GM23338 (cell line): ENCODE measurements around the gene DYNC2LI1. TPM values are rescaled to one million over a fixed set of nuclear protein-coding genes. Genes with fewer than 3 reads are reported as not detected.

Experiments
- ATAC-seq: fragments of 200-7000 bp; cut with Tn5 transposase; 3 replicates; pipeline ENCODE4 v1.9.1; 2020
- DNase-seq: peaks from one replicate; pipeline ENCODE4 v3.0.0-alpha.2; 2015; ENCODE audit warnings: low spot score
- H2AFZ ChIP-seq: fragments of 200-600 bp; sonication (generic); 2 replicates; pipeline ENCODE4 v1.8.0; 2016; ENCODE audit warnings: antibody characterized with exemption, mild to moderate bottlenecking, moderate library complexity
- H3F3A ChIP-seq: fragments of 200-600 bp; sonication (generic); replicated peaks from 2 replicates; pipeline ENCODE4 v1.8.0; 2017; ENCODE audit warnings: antibody characterized with exemption, mixed run types, low read depth
- H3K27ac ChIP-seq: fragments of 200-600 bp; sonication (generic); 2 replicates; pipeline ENCODE4 v1.6.1; 2016; ENCODE audit warnings: low read depth
- H3K27me3 ChIP-seq: fragments of 200-600 bp; sonication (generic); 2 replicates; pipeline ENCODE4 v1.8.0; 2016; ENCODE audit warnings: mild to moderate bottlenecking, mixed run types, moderate library complexity; ENCODE audit not compliant: insufficient read depth
- H3K36me3 ChIP-seq: fragments of 200-600 bp; sonication (generic); 2 replicates; pipeline ENCODE4 v1.8.0; 2016; ENCODE audit warnings: mild to moderate bottlenecking; ENCODE audit not compliant: insufficient read depth
- H3K4me1 ChIP-seq: fragments of 200-600 bp; sonication (generic); 2 replicates; pipeline ENCODE4 v1.8.0; 2016; ENCODE audit warnings: mild to moderate bottlenecking, moderate library complexity; ENCODE audit not compliant: insufficient read depth
- H3K4me2 ChIP-seq: fragments of 200-600 bp; sonication (generic); 2 replicates; pipeline ENCODE4 v1.7.1; 2017; ENCODE audit warnings: mixed run types
- H3K4me3 ChIP-seq: fragments of 200-600 bp; sonication (generic); 2 replicates; pipeline ENCODE4 v1.6.1; 2016; ENCODE audit warnings: mixed run types
- H3K79me2 ChIP-seq: fragments of 200-600 bp; sonication (generic); replicated peaks from 2 replicates; pipeline ENCODE4 v1.8.0; 2017; ENCODE audit warnings: mild to moderate bottlenecking; ENCODE audit not compliant: insufficient read depth
- H3K9me2 ChIP-seq: fragments of 200-600 bp; sonication (generic); 2 replicates; pipeline ENCODE4 v1.8.0; 2017; ENCODE audit not compliant: insufficient read depth
- H4K20me1 ChIP-seq: fragments of 200-600 bp; sonication (generic); replicated peaks from 2 replicates; pipeline ENCODE4 v1.8.0; 2017; ENCODE audit warnings: mild to moderate bottlenecking; ENCODE audit not compliant: insufficient read depth
- H3K27ac Mint-ChIP-seq: 2 replicates; pipeline ENCODE4 v1.8.0; 2020; ENCODE audit warnings: inconsistent platforms, mild to moderate bottlenecking, moderate library complexity, mixed read lengths
- H3K27me3 Mint-ChIP-seq: 3 replicates; pipeline ENCODE4 v1.8.0; 2022; ENCODE audit warnings: low read depth, mild to moderate bottlenecking, moderate library complexity, mixed read lengths, inconsistent platforms; ENCODE audit not compliant: insufficient read depth, poor library complexity
- H3K36me3 Mint-ChIP-seq: 3 replicates; pipeline ENCODE4 v1.8.0; 2021; ENCODE audit warnings: low read depth, mild to moderate bottlenecking, inconsistent platforms, moderate library complexity, mixed read lengths
- H3K4me1 Mint-ChIP-seq: 3 replicates; pipeline ENCODE4 v1.8.0; 2020; ENCODE audit warnings: mild to moderate bottlenecking, inconsistent platforms, mixed read lengths
- H3K4me3 Mint-ChIP-seq: 3 replicates; pipeline ENCODE4 v1.8.0; 2021; ENCODE audit warnings: moderate library complexity, mild to moderate bottlenecking, inconsistent platforms, mixed read lengths
- H3K9me3 Mint-ChIP-seq: 3 replicates; pipeline ENCODE4 v1.8.0; 2020; ENCODE audit warnings: moderate library complexity, mild to moderate bottlenecking, inconsistent platforms, mixed read lengths
- CREB1 ChIP-seq: fragments of 250-450 bp; sonication (Bioruptor Pico); IDR thresholded peaks from 2 replicates; pipeline ENCODE4 v1.5.0; 2020; ENCODE audit warnings: low read depth, mild to moderate bottlenecking, moderate library complexity
- EZH2 ChIP-seq: fragments of 200-600 bp; sonication (generic); IDR thresholded peaks from one replicate; pipeline ENCODE4 v1.8.0; 2017; ENCODE audit warnings: antibody characterized with exemption, mild to moderate bottlenecking, low read depth; ENCODE audit not compliant: unreplicated experiment
- EZH2phosphoT487 ChIP-seq: fragments of 200-600 bp; sonication (generic); IDR thresholded peaks from one replicate; pipeline ENCODE4 v1.8.1; 2018; ENCODE audit warnings: antibody characterized with exemption; ENCODE audit not compliant: unreplicated experiment
- JUNB ChIP-seq: IDR thresholded peaks from one replicate; pipeline ENCODE4 v1.6.1; 2016; ENCODE audit warnings: antibody characterized with exemption; ENCODE audit not compliant: unreplicated experiment
- NANOG ChIP-seq: IDR thresholded peaks from 2 replicates; pipeline ENCODE4 v1.6.1; 2016; ENCODE audit warnings: antibody characterized with exemption, borderline replicate concordance
- POLR2AphosphoS5 ChIP-seq: IDR thresholded peaks from 2 replicates; pipeline ENCODE4 v1.6.1; 2016; ENCODE audit warnings: antibody characterized with exemption, low read depth
- STAT1 ChIP-seq: IDR thresholded peaks from one replicate; pipeline ENCODE4 v1.6.1; 2016; ENCODE audit warnings: antibody characterized with exemption; ENCODE audit not compliant: unreplicated experiment
- ZNF114 ChIP-seq: fragments of 250-450 bp; sonication (Bioruptor Pico); IDR thresholded peaks from 2 replicates; pipeline ENCODE4 v1.5.0; 2020; ENCODE audit warnings: mild to moderate bottlenecking, moderate library complexity
- ZNF331 ChIP-seq: fragments of 250-450 bp; sonication (Bioruptor Pico); IDR thresholded peaks from 2 replicates; pipeline ENCODE4 v1.5.0; 2020; ENCODE audit warnings: low read depth, mild to moderate bottlenecking, moderate library complexity
- polyA plus RNA-seq: library from polyadenylated mRNA; unstranded; fragments of >200 nt; fragmentation: Nextera tagmentation; extraction: Ambion mirVana; gene quantifications from 2 replicates; pipeline ENCODE4 v1.2.1, GENCODE V29; 2016
- total RNA-seq: library from RNA; depleted of rRNA; stranded (reverse); fragments of >200 nt; shearing (Covaris generic); gene quantifications from 2 replicates; pipeline ENCODE4 v1.2.3, GENCODE V29; 2014
- TF ChIP-seq, protein P1 (sequence below): IDR thresholded peaks from 2 replicates; pipeline ENCODE4 v1.6.1; 2016; ENCODE audit warnings: antibody characterized with exemption
- TF ChIP-seq, protein P2 (sequence below): fragments of 250-450 bp; sonication (Bioruptor Pico); IDR thresholded peaks from 2 replicates; pipeline ENCODE4 v1.5.0; 2020; ENCODE audit warnings: mild to moderate bottlenecking, moderate library complexity
- TF ChIP-seq, protein P3 (sequence below): IDR thresholded peaks from one replicate; pipeline ENCODE4 v1.6.1; 2018; ENCODE audit warnings: antibody characterized with exemption; ENCODE audit not compliant: unreplicated experiment
- TF ChIP-seq, protein P4 (sequence below), 2 experiments: fragments of 200-600 bp in 1 of 2; sonication (generic) in 1 of 2; conservative IDR thresholded peaks; 2 replicates each; pipeline versions ENCODE4 v1.5.1 to v1.6.1; 2016 to 2017; ENCODE audit warnings: antibody characterized with exemption in 2 of 2, low read depth in 2 of 2, mild to moderate bottlenecking in 2 of 2, moderate library complexity in 1 of 2

Gene DYNC2LI1
- total and polyA plus RNA-seq, 2 experiments from 2014 or later: 8.4 to 11.5 TPM

DNA sequence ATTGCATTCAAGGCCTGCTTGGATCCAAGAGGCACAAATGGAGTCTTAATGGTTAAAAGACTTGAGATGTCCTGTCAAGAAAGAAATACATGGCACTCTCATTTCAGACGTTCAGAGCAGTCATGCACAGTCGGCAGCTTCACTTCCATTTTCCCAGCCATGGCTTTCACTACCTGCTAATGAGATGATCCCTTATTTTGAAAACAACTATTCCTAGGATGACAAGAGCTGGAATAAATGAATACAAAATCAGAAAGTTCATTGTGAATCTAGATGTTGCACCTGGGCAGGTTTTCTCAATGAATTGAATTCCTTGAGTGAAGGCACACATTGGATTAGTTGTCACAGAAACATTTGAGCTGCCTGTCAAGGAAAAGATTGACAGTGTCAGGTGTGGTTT lies 39.1 kb downstream of the DYNC2LI1 start:
- H3K27me3 ChIP-seq: no peaks in the 10 kb centered on the region
- TF ChIP-seq, protein P1, sequence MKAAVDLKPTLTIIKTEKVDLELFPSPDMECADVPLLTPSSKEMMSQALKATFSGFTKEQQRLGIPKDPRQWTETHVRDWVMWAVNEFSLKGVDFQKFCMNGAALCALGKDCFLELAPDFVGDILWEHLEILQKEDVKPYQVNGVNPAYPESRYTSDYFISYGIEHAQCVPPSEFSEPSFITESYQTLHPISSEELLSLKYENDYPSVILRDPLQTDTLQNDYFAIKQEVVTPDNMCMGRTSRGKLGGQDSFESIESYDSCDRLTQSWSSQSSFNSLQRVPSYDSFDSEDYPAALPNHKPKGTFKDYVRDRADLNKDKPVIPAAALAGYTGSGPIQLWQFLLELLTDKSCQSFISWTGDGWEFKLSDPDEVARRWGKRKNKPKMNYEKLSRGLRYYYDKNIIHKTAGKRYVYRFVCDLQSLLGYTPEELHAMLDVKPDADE: no peak
- TF ChIP-seq CREB1 (CRISPR knock-in tag) (no peak), ZNF331 (CRISPR knock-in tag) (no peak), EZH2 (no peak), EZH2phosphoT487 (no peak), STAT1 (no peak), JUNB (no peak), ZNF114 (CRISPR knock-in tag) (no peak), POLR2AphosphoS5 (no peak), NANOG (no peak)
- TF ChIP-seq, protein P2, sequence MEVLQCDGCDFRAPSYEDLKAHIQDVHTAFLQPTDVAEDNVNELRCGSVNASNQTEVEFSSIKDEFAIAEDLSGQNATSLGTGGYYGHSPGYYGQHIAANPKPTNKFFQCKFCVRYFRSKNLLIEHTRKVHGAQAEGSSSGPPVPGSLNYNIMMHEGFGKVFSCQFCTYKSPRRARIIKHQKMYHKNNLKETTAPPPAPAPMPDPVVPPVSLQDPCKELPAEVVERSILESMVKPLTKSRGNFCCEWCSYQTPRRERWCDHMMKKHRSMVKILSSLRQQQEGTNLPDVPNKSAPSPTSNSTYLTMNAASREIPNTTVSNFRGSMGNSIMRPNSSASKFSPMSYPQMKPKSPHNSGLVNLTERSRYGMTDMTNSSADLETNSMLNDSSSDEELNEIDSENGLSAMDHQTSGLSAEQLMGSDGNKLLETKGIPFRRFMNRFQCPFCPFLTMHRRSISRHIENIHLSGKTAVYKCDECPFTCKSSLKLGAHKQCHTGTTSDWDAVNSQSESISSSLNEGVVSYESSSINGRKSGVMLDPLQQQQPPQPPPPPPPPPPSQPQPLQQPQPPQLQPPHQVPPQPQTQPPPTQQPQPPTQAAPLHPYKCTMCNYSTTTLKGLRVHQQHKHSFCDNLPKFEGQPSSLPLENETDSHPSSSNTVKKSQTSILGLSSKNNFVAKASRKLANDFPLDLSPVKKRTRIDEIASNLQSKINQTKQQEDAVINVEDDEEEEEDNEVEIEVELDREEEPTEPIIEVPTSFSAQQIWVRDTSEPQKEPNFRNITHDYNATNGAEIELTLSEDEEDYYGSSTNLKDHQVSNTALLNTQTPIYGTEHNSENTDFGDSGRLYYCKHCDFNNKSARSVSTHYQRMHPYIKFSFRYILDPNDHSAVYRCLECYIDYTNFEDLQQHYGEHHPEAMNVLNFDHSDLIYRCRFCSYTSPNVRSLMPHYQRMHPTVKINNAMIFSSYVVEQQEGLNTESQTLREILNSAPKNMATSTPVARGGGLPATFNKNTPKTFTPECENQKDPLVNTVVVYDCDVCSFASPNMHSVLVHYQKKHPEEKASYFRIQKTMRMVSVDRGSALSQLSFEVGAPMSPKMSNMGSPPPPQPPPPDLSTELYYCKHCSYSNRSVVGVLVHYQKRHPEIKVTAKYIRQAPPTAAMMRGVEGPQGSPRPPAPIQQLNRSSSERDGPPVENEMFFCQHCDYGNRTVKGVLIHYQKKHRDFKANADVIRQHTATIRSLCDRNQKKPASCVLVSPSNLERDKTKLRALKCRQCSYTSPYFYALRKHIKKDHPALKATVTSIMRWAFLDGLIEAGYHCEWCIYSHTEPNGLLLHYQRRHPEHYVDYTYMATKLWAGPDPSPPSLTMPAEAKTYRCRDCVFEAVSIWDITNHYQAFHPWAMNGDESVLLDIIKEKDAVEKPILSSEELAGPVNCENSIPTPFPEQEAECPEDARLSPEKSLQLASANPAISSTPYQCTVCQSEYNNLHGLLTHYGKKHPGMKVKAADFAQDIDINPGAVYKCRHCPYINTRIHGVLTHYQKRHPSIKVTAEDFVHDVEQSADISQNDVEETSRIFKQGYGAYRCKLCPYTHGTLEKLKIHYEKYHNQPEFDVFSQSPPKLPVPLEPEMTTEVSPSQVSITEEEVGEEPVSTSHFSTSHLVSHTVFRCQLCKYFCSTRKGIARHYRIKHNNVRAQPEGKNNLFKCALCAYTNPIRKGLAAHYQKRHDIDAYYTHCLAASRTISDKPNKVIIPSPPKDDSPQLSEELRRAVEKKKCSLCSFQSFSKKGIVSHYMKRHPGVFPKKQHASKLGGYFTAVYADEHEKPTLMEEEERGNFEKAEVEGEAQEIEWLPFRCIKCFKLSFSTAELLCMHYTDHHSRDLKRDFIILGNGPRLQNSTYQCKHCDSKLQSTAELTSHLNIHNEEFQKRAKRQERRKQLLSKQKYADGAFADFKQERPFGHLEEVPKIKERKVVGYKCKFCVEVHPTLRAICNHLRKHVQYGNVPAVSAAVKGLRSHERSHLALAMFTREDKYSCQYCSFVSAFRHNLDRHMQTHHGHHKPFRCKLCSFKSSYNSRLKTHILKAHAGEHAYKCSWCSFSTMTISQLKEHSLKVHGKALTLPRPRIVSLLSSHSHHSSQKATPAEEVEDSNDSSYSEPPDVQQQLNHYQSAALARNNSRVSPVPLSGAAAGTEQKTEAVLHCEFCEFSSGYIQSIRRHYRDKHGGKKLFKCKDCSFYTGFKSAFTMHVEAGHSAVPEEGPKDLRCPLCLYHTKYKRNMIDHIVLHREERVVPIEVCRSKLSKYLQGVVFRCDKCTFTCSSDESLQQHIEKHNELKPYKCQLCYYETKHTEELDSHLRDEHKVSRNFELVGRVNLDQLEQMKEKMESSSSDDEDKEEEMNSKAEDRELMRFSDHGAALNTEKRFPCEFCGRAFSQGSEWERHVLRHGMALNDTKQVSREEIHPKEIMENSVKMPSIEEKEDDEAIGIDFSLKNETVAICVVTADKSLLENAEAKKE (CRISPR knock-in tag): no peak
- TF ChIP-seq, protein P3, sequence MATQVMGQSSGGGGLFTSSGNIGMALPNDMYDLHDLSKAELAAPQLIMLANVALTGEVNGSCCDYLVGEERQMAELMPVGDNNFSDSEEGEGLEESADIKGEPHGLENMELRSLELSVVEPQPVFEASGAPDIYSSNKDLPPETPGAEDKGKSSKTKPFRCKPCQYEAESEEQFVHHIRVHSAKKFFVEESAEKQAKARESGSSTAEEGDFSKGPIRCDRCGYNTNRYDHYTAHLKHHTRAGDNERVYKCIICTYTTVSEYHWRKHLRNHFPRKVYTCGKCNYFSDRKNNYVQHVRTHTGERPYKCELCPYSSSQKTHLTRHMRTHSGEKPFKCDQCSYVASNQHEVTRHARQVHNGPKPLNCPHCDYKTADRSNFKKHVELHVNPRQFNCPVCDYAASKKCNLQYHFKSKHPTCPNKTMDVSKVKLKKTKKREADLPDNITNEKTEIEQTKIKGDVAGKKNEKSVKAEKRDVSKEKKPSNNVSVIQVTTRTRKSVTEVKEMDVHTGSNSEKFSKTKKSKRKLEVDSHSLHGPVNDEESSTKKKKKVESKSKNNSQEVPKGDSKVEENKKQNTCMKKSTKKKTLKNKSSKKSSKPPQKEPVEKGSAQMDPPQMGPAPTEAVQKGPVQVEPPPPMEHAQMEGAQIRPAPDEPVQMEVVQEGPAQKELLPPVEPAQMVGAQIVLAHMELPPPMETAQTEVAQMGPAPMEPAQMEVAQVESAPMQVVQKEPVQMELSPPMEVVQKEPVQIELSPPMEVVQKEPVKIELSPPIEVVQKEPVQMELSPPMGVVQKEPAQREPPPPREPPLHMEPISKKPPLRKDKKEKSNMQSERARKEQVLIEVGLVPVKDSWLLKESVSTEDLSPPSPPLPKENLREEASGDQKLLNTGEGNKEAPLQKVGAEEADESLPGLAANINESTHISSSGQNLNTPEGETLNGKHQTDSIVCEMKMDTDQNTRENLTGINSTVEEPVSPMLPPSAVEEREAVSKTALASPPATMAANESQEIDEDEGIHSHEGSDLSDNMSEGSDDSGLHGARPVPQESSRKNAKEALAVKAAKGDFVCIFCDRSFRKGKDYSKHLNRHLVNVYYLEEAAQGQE: no peak
- TF ChIP-seq, protein P4, sequence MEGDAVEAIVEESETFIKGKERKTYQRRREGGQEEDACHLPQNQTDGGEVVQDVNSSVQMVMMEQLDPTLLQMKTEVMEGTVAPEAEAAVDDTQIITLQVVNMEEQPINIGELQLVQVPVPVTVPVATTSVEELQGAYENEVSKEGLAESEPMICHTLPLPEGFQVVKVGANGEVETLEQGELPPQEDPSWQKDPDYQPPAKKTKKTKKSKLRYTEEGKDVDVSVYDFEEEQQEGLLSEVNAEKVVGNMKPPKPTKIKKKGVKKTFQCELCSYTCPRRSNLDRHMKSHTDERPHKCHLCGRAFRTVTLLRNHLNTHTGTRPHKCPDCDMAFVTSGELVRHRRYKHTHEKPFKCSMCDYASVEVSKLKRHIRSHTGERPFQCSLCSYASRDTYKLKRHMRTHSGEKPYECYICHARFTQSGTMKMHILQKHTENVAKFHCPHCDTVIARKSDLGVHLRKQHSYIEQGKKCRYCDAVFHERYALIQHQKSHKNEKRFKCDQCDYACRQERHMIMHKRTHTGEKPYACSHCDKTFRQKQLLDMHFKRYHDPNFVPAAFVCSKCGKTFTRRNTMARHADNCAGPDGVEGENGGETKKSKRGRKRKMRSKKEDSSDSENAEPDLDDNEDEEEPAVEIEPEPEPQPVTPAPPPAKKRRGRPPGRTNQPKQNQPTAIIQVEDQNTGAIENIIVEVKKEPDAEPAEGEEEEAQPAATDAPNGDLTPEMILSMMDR (conservative IDR thresholded peaks at IDR 0.05; ENCODE audit: low read depth in 2 of 2): no peak
- DNase-seq (no peak), ATAC-seq (no peak)
- Mint-ChIP-seq H3K4me3 (no peak overlapping the region), H3K27me3 (peaks cover 2% of the 10 kb centered on the region), H3K9me3 (no peaks in the 10 kb centered on the region), H3K4me1 (no peaks in the 10 kb centered on the region), H3K36me3 (no peaks in the 10 kb centered on the region), H3K27ac (no peak overlapping the region)
- H3K36me3 ChIP-seq: no peaks in the 10 kb centered on the region
- no peak overlapping the region for H3K4me3 ChIP-seq
- no peak overlapping the region for H2AFZ ChIP-seq
- no peaks in the 10 kb centered on the region for H3K4me1 ChIP-seq
- H4K20me1 ChIP-seq: no peaks in the 10 kb centered on the region
- no peaks in the 10 kb centered on the region for H3F3A ChIP-seq
- no peaks in the 10 kb centered on the region for H3K9me2 ChIP-seq
- no peak overlapping the region for H3K4me2 ChIP-seq
- no peak overlapping the region for H3K27ac ChIP-seq
- H3K79me2 ChIP-seq: no peaks in the 10 kb centered on the region
